HG02943 (cell line): ENCODE measurements around the gene HSPA5.
"Not testable (repeated sequence)": the region's sequence is repeated elsewhere in the genome, so short reads cannot be mapped to it uniquely, and the experiment has no call there.

Experiments
- ATAC-seq: cut with Tn5 transposase; IDR thresholded peaks from one replicate; pipeline ENCODE4 v1.9.1; 2021; ENCODE audit warnings: mild to moderate bottlenecking, low read depth, moderate library complexity; ENCODE audit not compliant: unreplicated experiment

The HSPA5 gene

DNA sequence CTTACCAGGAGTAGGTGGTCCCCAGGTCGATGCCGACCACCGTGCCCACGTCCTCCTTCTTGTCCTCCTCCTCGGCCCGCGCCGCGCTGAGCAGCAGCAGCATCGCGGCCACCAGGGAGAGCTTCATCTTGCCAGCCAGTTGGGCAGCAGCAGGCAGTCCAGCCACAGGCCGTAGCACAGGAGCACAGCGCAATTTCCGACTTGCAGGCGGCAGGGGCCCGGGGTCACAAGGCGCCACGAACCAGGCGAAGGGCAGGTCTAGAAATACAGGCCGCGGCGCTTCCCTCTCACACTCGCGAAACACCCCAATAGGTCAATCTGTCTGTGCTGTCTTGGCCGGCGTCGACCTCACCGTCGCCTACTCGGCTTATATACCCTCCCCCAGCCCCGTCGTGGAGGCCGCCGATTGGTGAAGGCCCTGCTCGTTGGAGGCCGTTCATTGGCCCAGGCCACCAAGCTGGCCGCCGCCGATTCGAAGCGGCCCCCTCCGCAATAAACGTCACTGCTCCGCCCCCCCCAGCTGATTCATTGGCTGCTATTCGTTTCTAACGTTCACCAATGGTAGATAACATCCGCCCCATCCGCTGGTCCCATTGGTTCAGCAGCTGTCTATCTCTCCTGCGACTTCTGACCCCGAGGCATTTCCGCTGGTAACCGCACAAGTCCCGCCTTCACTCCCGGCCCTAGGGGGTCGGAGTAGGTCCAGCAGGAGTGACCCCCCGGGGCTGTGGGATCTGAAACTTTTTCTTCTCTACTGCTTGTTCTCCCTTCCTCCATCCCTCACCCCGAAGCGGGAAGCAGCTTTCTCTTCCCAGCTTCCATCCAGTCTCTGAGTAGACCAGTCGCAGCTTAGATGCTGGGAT is at the start of gene HSPA5:
HSPA5 (minus strand) TSS at position 344 of the 863 bp plus-strand sequence; CDS start at position 127, 217 bp downstream.
- peak; percentile 87 for ATAC-seq

DNA sequence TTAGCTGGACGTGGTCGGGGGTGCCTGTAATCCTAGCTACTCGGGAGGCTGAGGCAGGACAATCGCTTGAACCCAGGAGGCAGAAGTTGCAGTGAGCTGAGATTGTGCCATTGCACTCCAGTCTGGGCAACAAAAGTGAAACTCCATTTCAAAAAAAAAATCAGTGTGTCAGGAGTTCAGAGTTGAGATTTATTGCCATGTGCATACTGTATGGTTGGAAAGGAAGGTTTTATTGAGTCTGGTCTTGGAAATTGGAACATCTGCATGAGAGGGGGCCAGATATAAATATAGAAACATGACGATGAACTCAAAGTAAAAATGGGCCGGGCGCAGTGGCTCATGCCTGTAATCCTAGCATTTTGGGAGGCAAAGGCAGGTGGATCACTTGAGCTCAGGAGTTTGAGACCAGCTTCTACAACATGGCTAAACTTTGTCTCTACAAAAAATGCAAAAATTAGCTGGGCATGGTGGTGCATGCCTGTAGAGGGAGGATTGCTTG is 45.8 kb upstream of the HSPA5 start:
- ATAC-seq, result not testable (repeated sequence)

DNA sequence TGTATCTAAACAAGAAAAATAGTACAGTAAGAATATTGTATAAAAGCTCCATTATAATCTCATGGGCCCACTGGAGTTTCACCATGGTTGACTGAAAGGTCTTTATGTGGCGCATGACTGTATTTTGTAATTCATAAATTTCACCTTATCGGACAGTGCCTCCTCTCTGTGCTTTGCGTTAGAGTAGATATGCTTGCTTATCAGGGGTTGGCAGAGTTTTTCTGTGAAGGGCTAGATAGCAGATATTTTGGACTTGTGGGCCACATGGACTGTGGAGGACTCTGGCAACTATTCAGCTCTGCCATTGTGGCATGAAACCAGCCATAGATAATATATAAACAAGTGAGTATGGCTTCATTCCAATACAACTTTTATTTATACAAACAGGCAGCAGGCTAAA is 43.7 kb upstream of the HSPA5 start:
- no peak for ATAC-seq

DNA sequence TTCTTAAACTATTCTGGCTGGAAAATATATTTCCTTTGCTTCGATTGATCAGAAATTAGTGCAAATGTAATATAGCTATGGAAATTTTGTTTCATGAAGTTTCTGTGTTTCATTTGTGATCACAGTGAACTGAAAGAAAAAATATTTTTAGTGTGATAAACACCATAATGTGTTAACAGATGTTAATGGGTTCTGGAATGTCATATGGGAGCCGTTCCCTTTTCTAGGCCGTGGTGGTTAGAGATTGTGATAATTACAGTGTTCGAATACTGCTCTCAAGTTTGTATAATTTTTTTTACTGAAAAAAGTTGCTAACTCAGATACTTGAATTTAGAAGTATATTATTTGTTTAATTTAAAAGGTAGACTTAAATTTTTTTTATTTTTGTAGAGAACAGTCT is 39.8 kb upstream of the HSPA5 start:
- no peak for ATAC-seq

DNA sequence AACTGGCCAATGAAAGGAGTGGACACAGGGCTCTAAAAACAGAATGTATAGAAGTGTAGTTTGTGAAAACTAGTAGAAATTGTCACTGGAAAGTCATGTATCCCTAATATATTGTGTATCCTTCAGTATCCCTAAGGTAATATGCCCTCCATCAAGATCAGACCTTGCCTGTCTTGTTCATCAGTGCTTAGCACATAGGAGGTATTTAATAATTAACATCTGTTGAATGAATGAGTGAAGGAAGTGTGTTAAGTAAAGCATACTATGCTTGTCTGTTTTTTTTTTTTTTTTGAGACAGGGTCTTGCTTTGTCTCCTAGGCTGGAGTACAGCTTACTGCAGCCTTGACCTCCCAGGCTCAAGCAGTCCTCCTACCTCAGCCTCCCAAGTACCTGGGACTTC is 36.3 kb upstream of the HSPA5 start:
- no peak for ATAC-seq

DNA sequence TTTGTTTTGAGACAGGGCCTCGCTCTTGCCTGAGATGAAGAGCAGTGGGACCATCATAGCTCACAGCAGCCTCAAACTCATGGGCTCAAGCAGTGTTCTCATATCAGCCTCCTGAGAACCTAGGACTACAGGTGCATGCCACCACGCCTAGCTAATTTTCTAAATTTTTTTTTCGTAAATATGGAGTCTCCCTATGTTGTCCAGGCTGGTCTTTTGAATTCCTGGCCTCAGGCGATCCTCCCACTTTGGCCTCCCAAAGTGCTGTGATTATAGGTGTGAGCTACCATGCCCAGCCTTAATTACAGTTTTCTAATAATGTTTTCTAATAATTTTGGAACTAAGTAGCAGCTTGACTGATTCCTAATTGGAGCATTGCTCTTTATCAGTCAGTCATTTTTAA is 35.6 kb upstream of the HSPA5 start:
- ATAC-seq, result no peak

DNA sequence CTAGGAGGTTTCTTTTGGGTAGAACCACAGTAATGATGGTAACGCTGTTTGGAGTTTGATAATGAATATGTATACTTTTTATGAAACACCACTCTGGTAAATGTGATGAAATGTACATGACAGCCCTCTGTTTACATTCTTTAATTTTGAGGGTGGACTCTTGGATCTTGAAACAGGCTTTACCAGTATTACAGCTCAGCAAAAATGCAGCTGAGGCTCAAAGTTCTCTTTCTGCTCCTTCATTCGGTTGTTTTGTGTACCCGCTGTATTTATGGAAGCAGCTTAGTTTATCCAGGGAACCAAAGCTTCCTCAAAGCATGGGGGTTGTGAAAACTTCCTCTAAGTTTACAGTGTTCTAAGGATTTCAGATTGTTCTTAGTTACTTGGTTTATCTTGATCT is 31.6 kb upstream of the HSPA5 start:
- no peak for ATAC-seq

DNA sequence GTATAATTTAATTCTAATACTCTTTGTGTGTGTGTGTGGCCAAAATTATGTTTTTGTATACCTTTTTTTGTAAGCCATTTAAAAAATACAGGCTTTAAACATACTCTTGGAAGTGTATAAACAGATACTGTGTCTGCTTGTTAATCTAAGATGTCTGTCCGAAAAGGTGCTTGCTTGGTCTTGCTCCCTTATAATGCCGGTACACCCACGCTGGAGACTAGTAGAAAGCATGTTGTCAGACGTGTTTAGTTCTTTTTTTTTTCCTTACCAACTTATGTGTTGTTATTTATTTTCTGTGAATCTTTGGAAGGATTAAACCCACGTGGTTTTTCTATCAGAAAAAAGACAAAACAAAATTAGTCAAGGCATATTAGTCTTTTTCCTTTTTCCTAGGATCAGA is 29.9 kb upstream of the HSPA5 start:
- ATAC-seq, result no peak

DNA sequence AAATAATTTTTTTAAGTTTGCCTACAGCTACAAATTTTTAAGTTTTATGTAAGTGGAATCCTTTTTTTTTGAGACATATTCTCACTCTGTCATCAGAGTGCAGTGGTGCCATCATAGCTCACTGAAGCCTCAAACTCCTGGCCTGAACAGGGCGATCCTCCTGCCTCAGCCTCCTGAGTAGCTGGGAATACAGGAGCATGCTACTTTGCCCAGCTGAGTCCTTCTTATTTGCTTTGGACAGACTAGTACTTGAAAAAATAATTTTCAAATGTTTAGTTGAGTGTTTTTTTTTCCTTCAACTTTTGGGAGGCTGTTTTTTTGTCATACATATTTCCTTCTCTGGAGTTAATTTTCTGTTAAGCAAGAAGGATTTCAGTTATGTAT is 27.9 kb upstream of the HSPA5 start:
- no peak for ATAC-seq

DNA sequence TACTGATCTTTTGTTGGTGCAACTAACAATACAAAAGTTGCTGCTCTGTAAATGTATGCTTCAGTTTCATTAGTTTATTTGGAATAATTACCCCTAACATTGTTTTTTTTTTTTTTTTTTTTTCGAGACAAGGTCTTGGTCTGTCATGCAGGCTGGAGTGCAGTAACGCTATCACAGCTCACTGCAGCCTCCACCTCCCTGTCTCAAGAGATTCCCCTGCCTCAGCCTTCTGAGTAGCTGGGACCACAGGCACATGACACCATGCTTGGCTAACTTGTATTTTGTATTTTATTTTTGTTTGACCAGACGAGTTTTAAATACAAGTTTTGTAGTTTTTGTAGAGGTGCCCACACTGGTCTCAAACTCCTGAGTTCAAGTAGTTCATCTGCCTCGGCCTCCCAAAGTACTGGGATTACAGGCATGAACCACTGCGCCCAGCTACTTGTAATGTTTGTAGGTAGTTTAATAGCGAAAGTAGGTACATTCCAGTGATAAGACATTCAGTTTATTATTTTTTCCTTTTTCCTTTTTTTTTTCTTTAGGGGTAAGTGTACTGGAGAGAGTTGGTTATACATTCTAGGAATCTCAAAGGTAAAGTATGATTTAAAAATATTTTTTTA is 27.4 kb upstream of the HSPA5 start:
- ATAC-seq, result no peak

DNA sequence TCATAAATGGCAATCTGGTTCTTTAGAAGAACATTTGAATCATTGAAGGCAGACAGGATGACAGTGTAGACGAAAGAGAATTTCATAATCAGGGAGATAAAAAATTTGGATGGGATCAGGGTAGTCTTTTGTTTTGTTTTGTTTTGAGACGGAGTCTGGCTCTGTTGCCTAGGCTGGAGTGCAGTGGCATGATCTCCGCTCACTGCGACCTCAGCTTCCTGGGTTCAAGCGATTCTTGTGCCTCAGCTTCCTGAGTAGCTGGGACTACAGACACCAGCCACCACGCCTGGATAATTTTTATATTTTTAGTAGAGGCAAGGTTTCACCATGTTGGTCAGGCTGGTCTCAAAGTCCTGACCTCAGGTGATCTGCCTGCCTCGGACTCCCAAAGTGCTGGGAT is 22.9 kb upstream of the HSPA5 start:
- not testable (repeated sequence) for ATAC-seq

DNA sequence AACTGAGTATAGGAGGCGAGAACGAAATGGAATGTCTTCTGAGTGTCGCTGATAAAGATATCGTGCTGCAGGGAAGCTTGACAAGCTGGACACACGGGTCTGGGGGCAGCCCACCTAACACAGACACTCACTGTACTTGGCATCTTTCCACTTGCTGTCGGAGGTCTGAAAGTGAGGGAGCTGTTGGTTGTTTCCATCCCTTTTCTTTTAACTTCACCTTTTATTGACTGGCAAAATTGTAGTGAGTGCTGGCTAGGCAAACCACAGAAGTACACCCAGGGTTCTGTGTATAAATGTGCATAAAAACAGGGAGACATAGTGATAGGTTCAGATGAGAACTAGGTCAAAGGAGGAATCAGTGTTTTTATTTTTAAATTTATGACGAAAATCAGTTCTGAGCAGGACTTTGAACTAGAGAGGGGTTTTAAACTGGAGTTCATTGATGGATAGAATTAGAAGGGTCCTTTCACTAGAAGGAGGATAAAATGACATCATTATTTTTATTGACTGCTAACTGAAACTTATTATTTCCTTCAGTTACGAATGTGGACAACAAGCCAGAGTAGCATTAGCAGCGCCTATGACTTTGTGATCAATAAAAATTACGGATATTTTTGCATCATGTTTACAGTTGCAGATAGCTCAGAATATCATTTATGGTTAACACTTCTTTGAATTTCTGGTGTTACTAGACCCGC is 21.3 kb upstream of the HSPA5 start:
- ATAC-seq, result no peak

DNA sequence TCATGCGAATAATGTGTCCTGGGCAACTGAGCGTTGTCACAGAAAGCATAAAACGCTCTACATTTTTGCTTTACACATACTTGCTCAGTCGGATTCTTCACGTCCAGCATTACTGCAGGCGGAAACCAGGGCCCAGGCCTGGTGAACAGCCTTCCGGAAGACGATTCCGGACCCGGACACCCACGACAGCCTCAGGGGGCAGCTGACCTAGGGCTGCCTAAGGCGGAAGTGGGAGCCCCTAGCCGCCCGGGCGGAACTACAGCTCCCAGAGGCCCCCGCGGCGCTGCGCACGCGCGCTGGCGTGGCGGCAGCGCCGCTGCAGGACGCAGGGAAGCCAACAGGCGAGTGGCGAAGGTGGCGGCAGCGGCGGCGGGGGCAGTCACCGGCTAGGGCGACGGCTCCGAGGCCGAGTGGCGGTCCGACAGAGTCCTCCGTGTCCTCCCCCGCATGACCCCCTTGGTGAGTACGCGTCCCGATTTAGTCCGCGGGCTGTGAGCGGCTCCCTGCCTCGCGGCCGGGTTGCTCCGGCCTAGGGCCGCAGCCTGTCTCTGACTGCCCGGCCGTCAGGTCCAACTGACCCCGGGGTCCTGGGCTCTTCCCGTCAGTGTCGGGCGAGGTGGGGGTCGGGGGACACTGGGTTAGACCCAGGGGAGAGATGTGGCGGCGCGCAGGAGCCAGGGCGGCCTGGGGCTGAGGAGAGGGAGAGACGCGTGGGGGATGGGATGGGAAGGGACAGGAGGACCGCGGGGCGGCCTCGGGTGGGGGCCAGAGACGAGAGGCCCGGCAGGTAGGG is 20.6 kb upstream of the HSPA5 start, which contains the start of gene GAPVD1:
GAPVD1 (plus strand) TSS at position 326 of the 793 bp plus-strand sequence. CDS start 37,096 bp downstream, outside the sequence.
- ATAC-seq, result peak; percentile 87

DNA sequence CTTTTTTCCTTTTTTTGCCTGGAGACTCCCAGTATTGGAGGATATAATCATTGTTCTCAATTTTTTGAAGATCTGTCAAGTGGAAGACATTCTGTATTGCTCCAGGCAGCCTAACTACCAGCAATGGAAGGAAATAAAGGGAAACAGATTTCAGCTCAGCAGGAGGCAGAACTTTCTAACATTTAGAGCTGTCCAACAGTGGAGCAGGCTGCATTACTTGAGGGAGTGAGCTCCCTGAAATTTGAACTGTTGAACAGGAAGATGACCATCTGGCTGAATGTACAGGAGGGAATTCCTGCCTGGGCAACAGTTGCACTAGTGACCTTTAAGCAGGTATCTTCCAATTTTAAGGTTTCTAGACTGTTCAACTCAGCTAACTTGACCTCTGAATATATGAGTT is 19.4 kb upstream of the HSPA5 start:
- ATAC-seq, result no peak

DNA sequence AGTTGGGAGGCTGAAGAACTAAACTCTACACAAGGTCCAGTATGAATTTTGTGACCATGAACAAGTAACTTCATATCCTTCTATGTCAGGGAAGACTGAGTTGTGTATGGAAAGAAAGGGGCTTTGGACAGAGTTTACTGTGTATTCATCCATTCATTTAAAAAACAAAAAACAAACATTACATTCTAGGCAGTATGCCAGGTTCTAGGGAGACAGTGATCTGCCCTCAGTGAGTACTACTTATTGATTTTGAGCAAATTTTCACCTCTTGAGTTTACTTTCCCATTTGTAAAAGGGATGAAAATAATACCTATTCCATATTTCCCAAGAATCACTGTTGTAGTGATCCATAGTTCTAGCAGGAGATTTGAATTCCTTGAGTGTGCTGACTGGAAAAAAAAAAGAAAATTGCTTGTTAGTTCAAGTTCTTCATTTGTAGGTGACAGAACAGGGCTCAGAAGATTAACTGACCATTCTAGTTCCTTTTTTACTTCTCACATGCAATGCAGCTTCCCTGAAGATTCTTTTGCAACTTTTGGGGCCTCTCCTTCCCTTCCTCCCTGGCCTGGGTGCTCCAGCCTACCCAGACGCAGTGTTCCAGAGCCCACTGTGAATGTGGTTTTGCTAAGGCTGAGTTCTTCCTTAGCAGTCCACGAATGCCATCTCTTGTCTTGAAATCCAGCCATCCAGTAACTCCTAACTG is 17.8 kb upstream of the HSPA5 start:
- no peak for ATAC-seq

DNA sequence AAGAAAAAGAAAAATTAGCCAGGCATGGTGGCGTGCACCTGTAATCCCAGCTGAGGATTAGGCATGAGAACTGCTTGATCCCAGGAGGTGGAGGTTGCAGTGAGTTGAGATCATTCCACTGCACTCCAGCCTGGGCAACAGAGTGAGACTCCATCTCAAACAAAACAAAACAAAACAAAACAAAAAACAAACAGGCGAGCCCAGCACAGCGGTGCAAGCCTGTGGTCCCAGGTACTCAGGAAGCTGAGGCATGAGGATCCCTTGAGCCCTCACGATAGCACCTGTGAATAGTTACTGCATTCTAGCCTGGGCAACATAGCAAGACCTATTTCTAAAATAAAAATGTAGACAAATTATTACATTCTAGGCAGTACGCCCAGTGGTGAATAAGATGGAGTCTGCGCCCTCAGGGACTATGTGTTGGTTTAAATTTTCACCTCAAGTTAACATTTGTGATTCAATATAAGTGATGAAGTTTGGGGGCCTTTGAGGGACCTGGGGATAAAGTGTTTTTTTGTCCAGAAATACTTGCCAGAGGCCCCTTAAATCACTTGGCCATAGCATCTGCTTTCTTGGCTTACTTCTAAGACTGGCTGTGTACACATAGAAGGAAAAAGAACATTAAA is 17.1 kb upstream of the HSPA5 start:
- no peak for ATAC-seq

DNA sequence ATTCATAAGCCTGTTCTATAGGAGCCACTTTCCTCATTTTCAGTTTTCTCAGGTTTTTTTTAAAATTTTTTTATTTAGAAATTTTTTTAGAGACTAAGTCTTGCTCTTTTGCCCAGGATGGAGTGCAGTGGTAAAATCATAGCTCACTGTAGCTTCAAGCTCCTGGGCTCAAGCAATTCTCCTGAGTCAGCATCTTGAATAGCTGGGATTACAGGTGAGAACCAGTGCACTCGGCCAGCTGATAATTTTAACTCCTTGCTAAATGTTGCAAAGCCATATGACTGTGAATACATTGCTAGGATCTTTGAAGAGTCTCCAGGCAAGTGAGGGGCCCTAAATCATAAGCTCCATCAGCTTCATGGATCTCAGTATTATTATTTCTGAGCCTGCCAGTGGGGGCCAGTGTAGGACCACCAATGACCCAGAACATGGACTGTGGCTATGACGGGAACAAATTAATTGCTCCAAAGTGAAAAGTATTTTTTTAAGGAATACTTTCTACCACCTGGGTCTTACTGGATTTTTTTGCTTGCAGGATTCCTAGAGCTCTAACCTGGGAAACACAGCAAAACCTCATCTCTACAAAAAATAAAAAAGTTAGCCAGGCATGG is 14.7 kb upstream of the HSPA5 start:
- no peak for ATAC-seq

DNA sequence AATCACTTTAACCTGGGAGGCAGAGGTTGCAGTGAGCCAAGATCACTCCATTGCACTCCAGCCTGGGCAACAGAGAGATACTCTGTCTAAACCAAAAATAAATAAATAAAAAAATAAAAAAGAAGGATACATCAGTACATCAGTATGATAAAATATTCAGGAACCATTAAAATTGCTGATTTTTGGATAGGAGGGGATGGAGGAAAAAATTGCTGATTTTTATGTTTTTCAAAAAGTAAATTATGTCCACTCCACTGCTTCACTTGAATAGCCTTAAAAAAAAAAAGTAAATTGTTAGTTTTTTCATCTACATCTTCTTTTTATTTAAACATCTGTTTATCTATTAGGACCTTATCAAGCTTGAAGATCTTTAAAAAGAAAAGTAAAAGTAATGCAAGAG is 13.1 kb upstream of the HSPA5 start:
- ATAC-seq, result no peak

DNA sequence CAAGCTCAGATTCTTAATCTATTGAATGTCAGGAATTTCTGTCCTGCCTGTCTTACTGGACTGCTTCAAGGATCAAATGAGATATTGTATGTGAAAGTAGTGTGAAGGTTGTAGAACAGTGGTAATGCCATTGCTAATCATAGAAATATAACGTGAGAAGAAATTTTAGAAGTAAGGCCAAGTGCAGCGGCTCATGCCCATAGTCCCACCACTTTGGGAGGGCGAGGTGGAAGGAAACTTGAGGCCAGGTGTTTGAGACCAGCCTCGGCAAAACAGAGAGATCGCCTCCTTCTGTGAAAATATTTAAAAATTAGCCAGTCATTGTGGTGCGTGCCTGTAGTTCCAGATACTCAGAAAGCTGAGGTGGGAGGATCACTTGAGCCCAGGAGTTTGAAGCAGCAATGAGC is 5.1 kb upstream of the HSPA5 start:
- no peak for ATAC-seq
